GM12874 (cell line): Measurements from ENCODE around the gene AMPD3.

ENCODE experiments used
- CTCF ChIP-seq: IDR thresholded peaks from 2 replicates; pipeline ENCODE4 v1.5.1; 2011; ENCODE audit warnings: low read depth, mild to moderate bottlenecking, control low read depth, low read length, moderate library complexity; ENCODE audit not compliant: insufficient read depth

Gene AMPD3

DNA sequence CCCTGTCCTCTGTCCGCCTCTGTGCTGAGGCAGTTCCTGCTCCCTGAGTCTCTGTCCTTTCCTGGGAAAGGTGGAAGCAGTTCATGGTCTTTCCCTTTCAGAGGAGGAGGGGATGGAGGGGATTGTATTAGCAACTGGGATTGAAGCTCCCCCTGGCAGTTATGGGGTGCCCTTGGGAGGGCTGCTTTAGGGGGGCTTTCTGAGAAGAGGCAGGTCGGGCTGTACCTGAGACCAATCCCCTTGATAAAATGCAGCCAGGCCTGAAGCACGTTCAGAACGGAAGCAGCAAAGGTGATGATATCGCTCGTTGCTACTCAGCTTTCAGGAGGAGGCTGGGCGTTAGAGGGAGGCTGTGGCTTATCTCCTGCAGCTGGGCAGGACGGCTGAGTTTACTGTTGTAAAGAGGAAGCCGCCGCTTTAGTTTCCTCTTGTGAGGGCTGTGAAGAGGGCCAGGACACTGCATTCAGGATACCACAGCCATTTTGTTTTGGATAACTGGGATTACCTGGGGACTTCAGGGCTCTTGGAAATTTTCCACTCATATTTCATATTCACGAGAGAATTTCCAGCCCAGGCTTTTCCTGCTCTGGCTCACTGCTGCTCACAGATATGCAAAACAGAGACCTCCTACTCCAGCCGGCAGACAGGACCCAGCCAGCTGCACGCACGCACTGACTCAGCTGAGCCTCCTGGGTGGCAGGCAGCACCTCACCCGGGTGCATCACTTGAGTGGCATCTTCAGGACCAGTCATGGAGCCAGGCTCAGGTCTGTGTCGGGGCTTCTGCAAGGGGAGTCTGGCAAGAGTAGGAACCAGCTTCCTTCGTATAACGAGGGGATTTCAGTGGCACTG lies 798 bp downstream of the AMPD3 start:
- TF ChIP-seq CTCF: no peak

GRCh38 chr11:10456519-10456918 lies 1.5 kb downstream of the AMPD3 start:
- no peak for TF ChIP-seq CTCF

DNA sequence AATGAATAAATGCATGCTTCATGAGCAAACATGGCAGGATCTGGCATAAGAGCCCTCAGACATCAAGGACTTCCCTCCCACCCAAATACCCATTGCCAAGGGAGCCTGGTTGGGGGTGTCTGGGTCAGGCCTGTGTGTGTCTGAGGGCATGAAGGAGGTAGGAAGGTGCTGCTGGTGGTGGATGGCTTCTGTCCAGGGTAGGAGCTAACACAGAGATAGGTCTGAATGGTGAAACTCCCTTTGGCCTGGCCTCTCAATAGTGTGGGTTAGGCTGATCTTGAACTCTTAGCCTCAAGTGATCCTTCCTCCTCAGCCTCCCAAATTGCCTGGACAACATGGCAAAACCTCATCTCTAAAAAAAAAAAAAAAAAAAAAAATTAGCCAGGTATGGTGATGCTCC lies 2.8 kb downstream of the AMPD3 start:
- TF ChIP-seq CTCF: no peak

GRCh38 chr11:10459029-10459970 lies 4.2 kb downstream of the AMPD3 start:
- TF ChIP-seq CTCF: no peak

DNA sequence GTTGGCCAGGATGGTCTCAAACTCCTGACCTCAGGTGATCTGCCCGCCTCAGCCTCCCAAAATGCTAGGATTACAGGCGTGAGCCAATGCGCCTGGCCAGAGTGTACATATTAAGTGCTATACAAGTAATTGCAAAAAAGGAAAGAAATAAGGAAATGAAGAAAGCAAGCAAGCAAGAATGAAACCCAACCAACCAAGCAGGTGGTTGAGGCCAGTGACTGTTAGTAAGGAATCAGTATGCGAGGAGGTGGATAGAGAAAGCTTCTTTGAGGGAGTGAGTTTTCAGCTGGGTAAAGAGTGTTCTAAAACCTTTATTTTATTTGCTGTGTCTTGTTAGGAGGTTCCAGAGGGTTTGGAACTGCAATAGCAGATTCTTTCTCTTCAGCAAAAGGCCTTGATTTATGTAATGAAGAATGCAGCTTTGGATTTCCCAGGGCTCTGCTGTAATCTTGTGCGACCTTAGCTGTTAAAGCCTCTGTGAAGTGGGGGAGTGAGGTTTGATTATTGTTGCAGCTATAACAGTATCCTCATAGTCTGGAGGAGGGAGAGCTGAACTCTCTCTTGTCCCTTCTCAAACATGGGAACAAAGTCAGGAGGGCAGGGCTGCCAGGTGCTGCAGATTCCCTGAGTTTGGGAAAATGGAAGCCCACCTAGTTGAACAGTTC lies 5.7 kb downstream of the AMPD3 start:
- TF ChIP-seq CTCF: no peak

DNA sequence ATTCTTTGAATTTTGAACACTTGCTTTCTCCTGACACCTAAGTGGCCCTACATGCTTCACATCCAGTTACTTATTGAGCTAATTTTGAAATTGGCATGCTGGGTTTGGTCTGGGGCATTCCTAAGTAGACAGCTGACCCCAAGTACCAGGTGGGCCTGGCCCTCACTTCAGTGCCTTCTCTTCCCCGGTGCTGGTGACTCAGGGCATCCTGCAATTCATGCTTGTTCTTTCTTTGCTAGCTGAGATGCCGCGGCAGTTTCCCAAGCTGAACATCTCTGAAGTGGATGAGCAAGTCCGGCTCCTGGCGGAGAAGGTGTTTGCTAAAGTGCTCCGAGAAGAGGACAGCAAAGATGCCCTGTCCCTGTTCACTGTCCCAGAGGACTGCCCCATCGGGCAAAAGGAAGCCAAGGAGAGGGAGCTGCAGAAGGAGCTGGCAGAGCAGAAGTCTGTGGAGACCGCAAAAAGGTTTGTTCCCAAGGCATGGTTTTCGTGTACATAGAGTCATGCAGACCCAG lies 6.3 kb downstream of the AMPD3 start:
- no peak for TF ChIP-seq CTCF

DNA sequence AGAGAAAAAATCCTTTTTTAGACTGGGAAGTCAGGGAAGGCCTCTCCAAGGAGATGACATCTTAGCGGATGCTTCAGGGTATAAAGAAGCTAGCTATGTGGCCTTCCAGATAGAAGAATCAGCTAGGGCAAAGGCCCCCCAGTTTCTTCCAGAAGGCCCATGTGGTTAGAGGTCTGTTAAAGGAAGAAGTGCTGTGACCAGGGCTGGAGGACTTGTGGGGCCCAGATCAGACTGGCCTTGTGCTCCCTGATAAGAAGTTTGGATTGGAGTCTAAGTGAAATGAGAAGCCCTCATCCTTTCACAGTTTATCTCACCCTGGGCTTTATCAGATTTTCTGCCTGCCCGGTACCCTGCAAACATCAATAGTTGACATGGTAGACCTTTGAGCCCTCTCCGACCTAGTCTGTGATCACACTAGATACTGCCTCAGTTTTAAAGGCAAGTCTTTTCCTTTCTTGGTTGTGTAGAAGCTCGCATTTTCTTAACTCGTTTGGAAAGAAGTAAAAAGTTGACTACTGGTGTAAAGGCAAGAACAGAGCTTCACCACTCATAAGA lies 7.8 kb downstream of the AMPD3 start:
- TF ChIP-seq CTCF: no peak
